HG03354 (cell line): ENCODE results near the gene CHID1.
A peak's percentile ranks its signal among the peaks of the same experiment; 100 is the strongest.

Experiments
- ATAC-seq: cut with Tn5 transposase; IDR thresholded peaks from one replicate; pipeline ENCODE4 v1.9.1; 2021; ENCODE audit warnings: mild to moderate bottlenecking; ENCODE audit not compliant: unreplicated experiment, poor library complexity, severe bottlenecking

CHID1 gene

GRCh38 chr11:910589-911030 is at the start of gene CHID1:
Gene CHID1, minus strand, starts transcription at chr11:910810. Its CDS starts 5,994 bp downstream, at chr11:904816.
- ATAC-seq = peak; percentile 91

DNA sequence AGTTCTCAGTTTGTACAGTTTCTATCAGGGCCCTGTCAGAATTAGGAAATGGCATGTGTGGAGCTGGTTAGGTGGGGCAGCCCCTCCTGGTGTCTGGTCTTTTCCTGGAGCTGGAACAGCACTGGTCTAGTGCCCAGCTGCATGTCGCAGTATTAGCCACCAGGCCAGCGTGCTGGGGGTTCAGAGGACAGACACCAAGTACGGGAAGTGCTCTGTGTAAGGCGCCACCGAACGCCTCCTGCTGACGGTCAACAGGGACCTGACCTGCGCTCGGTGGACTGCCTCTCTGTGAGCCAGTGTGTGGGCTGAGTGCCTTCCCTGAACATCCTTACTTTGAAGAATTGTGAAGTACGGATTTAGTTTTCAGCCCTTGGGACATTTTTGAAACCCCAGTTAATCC is 49.0 kb upstream of the CHID1 start:
- ATAC-seq = no peak

DNA sequence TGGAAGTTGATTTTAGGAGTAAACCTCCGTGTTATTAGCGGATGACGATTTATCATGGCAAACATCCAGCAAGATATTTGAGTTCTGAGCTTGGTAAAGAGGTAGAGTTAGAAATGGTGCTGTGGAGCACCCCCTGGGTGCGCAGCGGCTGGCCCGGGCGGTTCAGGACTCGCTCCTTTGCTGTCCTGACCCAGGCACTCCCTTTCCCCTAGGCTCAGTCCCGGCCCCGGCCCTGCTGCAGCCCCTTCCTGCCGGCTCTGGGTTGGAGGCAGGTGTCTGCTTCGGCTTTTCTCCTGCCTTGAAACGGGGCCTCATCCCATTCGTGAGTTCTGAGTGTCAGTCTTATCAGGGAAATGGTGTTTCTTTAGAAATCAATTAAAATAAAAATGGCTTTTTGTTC is 48.4 kb upstream of the CHID1 start:
- ATAC-seq = no peak

GRCh38 chr11:958101-958500 is 47.5 kb upstream of the CHID1 start:
- ATAC-seq = no peak

DNA sequence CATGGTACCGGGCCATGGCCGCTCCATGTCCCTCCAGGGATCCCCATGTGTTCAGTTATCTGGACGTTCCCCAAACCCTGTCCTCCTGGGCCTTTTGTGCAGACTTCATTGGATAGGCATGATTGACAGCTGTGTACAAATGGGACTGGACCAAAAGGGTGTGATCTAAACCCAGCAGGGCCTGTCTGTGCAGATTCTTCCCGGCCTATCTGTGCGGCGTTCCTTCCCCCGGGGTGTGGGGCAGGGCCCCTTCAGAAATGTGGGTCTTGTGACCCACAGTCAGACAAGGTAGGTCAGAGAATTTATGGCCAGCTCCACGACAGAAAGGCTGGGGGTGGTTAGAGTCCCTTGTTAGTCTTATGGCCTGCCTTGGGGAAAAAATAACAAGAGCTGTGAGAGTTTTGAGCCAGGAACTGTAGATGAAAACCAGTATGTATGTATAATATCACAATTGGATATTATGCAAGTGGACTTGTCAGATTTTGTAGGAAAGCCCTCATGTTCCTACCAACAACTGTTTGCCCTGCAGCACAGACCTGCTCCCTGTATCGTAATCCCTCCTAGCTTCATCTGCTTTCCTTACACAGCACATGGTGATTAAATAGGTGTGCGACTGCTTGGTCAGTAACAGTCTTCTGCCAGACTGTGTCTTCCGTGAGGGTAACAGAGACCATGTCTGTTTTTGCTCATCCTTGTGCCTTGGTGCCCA is 46.8 kb upstream of the CHID1 start:
- ATAC-seq = no peak

DNA sequence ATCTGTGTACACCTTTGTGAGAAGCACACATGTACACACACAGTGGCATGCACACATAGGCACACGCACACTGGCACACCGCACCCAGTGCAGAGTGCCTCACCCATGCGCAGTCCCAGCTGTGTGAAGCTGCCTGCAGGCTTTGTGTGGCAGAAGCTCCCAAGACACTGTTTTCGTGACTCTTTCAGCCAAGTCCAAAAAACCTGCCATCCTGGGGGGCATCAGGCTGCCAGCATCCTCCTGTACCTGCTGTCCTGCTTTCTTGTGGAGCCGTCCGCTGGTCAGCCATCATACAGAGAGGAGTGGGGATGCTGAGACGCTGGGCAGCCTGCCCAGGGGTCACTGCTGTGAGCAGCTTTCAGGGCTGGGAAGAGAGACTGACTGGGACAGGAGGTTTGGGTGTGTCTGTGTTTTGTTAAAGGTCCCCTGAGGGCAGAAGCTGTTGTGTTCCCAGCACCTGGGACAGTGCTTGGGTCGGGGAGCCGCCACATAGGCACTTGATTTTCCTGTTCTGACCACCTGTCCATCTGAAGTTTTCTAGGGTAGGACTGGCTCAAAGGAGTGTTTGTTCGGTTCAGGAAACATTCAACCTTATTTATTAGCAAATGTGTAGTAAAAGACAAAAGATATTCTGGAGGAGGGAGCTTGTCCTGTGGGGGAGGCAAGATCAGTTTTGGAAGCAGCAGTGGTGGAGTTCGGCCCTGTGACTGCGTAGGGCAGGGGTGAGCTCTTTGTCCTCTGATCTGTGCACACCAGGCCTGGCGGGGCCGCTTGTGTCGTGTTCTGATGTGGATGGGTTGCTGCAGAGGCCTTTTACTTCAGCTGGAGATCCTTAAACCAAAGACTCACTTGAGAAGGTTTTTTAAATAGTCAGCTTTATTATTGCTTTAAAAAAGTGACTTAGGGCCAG is 44.8 kb upstream of the CHID1 start:
- ATAC-seq = no peak

DNA sequence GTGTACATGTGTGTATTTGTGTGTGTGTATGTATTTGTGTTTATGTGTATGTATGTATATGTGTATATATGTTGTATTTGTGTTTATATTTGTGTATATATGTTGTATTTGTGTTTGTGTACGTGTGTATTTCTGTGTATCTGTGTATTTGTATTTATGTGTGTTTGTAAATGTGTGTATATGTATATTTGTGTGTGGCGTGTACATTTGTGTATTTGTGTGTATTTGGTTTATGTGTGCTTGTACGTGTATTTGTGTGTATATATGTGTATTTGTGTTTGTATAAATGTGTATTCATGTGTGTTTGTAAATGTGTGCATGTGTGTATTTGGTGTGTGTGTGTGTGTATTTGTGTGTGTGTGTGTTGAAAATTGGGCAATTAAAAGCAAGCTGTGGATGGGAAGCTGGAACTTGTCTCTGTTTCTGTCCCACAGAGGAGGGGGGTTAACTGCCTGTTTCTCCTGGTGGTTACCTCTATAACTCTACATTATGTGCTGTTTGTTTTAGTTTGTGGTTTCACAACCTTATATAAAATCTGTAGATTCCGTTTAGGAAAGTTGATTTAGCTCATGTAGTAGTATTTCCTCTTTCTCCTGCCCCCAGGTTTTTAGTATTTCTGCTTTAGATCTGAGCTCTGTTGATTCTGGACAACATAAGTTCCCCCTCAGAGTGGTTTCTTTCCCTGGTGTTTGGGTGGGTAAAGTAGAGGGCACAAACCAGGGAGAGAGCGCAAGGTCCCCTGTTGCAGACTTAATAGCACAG is 44.0 kb upstream of the CHID1 start:
- ATAC-seq = no peak

GRCh38 chr11:953512-953911 is 42.9 kb upstream of the CHID1 start:
- ATAC-seq = no peak

DNA sequence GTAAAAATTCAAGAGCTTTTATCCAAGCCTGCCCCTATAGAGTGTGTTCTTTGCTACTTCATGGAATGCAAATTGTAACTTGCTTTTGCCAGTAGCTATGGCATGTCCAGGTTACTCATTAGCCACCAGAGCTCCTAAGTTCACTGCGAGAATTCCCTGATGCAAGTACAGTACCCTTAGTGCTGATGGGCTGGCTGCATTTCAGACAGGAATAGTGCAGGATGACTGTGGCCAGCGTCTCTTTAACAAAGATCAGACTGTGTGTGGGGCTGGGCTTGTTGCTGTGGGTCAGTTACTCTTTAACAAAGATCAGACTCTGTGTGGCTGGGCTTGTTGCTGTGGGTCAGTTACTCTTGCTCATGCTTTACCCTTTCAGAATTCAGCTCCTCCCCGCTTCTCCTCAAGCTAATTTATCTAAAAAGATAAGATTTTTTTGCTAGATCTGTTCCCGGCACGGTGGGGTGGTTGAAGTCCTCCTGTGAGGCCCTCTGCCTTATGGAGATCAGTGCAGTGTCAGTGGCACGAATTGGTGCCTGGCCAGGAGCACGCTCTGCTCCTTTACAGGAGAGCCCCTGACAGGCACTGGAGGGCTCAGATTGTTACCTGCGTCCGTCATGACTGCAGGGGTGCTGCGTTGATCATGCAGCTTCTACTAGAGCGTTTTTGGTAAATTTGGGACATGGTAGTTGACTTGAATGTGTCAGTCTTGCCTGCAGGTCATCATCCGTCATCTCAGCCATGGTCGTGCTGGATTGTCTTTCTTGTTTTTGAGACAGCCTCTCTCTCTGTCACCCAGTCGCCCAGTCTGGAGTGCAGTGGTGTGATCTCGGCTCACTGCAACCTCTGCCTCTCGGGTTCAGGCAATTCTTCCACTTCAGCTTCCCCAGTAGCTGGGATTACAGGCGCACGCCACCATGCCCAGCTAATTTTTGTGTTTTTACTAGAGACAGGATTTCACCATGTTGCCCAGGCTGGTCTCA is 42.1 kb upstream of the CHID1 start:
- no peak for ATAC-seq

DNA sequence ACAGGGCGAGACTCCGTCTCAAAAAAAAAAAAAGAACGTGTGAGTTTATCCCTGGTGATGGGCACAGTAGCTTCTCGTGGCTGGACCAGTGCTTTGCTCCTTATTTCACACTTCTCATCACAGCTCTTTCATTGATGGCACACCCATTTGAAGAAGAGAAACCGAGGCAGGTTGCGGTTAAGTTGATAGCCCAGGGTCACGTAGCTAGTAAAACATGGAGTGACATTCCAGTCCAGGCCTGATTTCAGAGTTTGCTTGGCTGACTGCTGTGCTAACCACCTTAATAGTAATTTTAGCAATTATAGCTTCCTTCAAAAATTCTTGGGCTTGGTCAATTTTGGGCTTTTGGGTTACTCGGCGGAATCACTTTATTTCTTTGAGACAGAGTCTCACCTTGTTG is 40.9 kb upstream of the CHID1 start:
- no peak for ATAC-seq

DNA sequence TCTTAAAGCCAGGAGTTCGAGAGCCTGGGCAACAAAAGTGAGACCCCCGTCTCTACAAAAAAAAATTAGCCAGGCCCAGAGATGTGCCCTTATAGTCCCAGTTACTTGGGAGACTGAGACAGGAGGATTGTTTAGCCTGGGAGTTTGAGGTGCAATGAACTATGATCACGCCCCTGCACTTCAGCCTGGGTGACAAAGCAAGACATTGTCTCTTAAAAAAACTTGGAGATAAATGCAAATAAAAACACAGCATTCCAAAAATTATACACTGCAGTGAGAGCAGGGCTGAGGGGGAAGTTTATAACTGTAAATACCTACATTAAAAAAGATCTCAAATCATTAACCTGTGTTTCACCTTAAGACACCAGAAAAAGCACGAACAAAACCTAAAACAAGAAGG is 37.1 kb upstream of the CHID1 start:
- no peak for ATAC-seq

DNA sequence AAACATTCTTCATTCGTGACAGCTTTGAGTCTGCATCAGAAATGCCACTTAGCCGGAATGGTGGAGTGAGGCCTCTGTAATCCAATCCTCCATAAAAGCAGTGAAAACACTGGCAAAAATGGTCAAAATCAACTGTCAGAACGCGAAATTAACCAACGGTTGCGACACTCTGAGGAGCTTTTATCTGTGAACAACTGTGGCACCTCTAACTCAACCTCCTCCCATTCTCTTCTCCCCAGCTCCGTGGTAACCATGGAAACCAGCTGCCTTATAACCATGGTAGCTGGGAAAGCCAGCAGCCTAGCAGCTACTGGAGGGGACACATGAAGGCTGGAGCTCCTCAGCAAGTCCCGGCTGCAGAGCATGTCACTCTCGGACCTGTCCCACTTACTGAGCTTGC is 35.4 kb upstream of the CHID1 start:
- ATAC-seq = no peak

DNA sequence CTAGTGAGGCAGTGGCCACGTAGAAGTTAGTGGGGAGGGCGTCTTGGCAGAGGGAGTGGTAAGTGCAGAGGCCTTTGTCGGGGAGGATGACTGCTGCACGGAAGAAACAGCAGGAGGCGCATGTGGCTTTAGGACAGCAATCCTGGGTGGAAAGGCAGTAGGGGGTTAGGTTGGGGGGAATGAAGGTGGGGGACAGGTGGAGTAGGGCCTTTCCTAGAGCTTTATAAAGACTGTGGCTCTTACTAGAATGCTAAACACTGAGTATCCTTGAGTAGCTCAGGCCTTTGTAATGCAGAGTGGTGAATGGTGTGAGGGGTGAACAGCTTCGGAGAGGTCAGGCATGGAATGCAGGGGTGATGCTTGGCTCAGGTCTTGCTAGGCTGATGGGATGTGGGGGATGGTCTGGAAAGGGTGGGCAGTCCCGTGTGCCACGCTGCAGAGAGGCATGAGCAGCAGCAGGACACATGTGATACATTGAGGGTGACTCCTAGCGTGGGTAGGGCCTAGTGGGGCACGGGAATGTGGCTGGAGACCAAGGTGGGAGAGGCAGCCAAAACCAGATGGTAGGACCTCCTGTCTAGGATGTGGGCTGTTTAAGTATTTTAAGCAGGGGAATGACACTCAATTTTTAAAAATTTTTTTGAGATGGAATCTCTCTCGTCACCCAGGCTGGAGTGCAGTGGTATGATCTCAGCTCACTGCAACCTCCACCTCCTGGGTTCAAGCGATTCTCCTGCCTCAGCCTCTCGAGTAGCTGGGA is 34.3 kb upstream of the CHID1 start:
- ATAC-seq = no peak

DNA sequence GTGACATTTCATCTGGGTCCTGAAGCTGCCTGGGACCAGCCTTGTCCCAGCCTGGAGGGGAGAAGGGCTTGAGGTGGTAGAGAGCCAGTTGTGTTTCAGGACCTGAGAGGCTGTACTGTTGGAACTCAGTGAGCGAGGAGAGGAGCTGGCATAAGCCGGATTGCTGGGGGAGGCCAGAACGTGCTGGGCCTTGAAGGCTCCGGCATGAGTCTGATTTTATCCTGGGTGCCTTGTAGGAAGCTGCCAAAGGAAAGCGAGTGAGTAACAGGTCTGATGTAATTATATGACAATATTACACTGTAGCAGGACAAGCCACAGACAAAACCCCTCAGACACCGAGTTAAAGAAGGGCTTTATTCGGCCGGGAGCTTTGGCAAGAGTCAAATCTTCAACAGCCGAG is 32.2 kb upstream of the CHID1 start:
- no peak for ATAC-seq

DNA sequence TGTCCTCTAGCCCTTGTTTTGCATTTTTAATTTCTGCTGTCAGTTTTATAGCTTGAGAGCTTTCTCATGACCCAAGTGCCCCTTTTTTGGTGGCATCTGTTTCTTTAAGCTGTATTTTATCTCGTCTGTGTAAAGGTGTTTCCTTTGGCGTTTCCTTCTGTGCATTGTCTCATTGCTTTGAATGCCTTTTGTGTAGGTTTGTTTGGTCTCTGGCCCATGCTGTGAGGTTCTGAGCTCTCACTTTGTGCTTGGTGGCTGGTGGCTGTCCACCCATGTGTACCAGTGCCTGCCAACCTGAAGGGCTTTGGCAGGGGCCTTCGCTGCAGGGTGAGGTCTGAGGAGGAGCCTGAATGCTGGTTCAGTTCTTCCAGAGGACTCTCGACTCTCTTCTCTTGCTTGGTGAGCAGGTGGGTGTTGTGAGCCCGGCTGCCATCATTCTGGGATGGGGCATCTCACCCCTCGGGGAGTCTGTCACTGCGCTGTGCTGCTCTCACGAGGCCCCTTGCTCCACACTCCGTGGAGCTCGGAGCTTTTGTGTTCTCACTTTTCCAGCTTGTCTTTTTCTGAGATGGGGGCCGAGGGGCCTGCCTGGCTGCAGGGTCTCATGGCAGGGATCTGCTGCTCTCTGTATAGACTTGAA is 30.0 kb upstream of the CHID1 start:
- ATAC-seq = no peak

GRCh38 chr11:937841-938261 is 27.2 kb upstream of the CHID1 start:
- no peak for ATAC-seq

DNA sequence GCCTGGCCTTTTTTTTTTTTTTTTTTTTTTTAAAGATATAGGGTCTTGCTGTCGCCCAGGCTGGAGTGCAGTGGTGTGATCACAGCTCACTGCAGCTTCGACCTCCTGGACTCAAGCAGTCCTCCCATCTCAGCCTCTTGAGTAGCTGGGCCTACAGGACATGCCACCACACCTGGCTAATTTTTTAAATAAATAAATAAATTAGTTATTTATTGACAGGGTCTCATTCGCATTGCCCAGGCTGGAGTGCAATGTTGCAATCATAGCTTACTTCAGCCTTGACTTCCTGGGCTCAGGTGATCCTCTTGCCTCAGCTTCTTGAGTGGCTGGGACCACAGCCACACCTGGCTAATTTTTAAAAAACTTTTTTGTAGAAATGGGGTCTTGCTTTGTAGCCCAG is 25.6 kb upstream of the CHID1 start:
- no peak for ATAC-seq

DNA sequence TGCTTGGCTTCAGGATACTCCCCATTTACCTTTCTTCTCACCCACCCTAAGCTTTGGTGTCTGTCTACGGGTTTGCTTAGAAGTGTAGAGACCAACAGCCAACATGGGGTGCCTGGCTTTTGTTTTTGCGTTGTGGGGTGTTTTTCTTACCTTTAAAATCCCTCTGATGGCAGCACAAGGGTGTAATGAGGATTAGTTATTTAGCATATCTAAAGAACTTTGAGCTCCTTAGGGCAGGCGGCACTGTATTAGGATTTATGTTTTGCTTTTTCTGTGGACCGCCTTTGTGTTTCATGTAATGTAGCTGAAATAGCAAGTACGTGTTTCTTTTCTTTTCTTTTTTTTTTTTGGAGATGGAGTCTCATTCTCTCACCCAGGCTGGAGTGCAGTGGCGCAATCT is 23.9 kb upstream of the CHID1 start:
- ATAC-seq = no peak
